GM13976 (cell line): ENCODE results near the gene SLC38A10.
A peak's percentile ranks its signal among the peaks of the same experiment; 100 is the strongest.
"Not testable (repeated sequence)": the region's sequence is repeated elsewhere in the genome, so short reads cannot be mapped to it uniquely, and the experiment has no call there.

Source experiments
- DNase-seq: peaks from one replicate; pipeline ENCODE4 v3.0.0; 2012; ENCODE audit warnings: low spot score
- in situ Hi-C: fragments of 300-500 bp; cut with MboI; formaldehyde crosslinking; loops from one replicate; pipeline ENCODE4 v1.12.0; 2022; ENCODE audit warnings: low sequenced_read_pairs, mixed read lengths, inconsistent platforms; ENCODE audit not compliant: unreplicated experiment
- TF ChIP-seq, protein P1 (sequence below): IDR thresholded peaks from 2 replicates; pipeline ENCODE4 v1.5.1; 2012; ENCODE audit warnings: borderline replicate concordance, mild to moderate bottlenecking; ENCODE audit not compliant: insufficient read depth; ENCODE audit errors: extremely low read depth, missing control alignments, control extremely low read depth

The SLC38A10 gene

GRCh38 chr17:81311946-81312345, 16.8 kb upstream of the SLC38A10 start:
- TF ChIP-seq, protein P1, sequence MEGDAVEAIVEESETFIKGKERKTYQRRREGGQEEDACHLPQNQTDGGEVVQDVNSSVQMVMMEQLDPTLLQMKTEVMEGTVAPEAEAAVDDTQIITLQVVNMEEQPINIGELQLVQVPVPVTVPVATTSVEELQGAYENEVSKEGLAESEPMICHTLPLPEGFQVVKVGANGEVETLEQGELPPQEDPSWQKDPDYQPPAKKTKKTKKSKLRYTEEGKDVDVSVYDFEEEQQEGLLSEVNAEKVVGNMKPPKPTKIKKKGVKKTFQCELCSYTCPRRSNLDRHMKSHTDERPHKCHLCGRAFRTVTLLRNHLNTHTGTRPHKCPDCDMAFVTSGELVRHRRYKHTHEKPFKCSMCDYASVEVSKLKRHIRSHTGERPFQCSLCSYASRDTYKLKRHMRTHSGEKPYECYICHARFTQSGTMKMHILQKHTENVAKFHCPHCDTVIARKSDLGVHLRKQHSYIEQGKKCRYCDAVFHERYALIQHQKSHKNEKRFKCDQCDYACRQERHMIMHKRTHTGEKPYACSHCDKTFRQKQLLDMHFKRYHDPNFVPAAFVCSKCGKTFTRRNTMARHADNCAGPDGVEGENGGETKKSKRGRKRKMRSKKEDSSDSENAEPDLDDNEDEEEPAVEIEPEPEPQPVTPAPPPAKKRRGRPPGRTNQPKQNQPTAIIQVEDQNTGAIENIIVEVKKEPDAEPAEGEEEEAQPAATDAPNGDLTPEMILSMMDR = no peak
- DNase-seq = no peak
- in situ Hi-C loops = no loop called here

DNA sequence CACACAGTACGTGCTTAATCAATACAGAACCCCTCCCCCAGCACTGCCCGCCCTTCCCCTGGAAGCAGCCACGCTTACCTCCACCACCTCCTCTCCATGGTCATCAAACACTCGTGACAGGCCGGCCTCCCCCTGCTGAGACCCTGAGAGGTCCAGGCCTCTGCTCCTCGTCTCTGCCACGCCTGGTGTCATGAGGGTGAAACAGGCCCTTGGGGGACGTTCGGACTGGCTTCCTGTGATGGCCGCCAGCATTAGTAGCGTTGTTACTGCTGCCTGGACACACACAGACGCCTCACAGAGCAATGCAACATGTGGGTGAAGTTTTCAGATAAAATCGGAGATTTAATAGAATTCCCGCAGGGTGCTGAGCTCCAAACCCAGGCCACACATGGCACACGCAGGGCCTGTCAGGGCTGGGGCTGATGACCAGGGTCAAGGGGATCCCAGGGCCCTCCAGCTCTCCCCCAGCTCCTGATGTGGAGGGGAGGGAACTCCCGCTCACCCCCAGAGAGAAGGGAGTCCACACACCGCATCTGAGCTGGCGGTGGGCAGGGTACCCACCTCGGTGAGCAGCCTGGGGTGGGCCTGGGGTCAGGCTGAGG, 15.9 kb upstream of the SLC38A10 start:
- TF ChIP-seq, protein P1 = no peak
- DNase-seq = no peak
- in situ Hi-C loops = no loop called here

GRCh38 chr17:81309859-81310839, 15.0 kb upstream of the SLC38A10 start:
- in situ Hi-C loops = no loop called here
- no peak for DNase-seq
- TF ChIP-seq, protein P1 = no peak

DNA sequence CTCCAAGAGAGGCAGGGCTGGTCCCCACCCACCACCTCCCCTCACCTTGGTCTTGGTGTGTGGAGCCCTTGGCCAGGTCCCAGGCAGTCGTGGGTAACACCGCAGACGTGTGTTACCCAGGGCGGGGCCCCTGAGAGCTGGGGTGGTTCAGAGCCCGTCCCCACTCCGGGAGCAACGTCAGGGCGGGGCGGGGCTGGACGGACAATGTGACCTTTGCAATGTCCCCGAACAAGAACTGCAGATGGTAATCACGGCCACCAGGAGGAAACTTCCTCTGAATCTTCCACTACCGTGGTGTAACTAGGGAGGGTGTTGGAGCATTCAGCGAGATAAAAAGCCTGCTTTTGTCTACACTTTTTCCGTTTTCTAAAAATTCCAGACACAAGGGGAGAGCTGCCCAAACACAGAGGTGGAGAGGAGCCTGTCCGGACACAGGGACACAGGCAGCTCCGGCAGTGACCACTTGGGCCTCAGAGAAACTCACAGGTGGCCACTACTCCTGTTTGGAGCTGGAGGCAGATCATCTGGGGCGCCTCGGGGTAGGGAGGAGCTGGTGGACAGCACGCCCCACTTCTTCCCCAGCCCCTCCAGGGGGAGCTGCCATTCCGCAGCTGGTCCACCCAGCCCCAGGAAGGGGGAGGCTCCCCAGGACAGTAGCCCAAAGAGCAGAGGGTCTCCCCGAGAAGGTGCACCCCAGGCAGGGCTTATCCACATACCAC, 14.2 kb upstream of the SLC38A10 start:
- peak; percentile 76 for DNase-seq
- TF ChIP-seq, protein P1 = no peak
- in situ Hi-C loops = no loop called here

DNA sequence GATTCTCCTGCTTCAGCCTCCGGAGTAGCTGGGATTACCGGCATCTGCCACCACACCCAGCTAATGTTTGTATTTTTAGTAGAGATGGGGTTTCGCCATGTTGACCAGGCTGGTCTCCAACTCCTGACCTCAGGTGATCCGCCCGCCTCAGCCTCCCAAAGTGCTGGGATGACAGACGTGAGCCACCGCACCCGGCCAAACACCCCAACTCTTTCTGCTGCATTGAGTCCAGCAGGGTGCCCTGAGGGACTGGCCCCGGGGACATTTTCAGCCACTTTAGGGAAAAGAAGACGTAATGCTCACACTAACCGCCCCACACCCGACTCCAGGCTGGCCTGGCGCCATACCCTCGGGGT, 13.7 kb upstream of the SLC38A10 start:
- in situ Hi-C loops = not testable (repeated sequence)

DNA sequence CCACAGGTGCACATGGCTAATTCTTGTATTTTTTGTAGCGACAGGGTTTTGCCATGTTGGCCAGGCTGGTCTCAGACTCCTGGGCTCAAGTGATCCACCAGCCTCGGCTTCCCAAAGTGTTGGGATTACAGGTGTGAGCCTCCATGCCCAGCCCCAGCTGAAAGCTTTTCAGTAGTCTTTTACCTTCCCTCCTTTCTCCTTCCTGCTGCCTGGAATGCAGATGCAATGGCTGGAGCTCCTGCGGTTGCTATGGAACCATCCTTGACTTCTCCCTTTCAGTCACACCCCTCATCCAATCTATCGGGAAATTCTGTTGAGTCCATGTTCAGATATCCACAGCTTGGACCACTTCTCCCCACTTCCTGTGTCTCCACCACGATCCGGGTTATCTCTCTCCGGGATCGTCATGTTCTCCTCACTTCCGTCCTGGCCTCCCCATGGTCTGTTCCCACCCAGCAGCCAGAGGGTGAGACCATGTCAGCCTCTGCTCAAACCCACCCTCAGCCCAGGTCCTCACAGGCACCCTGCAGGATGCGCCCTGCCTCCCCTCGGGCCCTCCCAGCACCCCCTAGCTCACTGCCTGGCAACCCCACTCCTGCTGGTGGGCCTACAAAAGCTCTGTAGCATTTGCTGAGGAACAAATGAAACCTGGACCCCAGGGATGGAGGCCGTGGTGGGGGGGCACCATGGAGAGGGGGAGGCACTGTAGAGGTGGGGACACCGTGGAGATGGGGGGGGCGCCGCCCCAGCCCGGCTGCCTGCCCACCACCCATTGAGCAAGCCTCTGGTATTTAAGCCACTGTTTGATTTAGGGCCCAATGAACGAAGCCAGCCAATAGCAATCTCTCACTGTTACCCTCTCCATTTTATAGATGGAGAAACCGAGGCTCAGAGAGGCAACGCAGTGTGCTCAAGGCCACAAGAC, 12.8 kb upstream of the SLC38A10 start:
- TF ChIP-seq, protein P1 = no peak
- in situ Hi-C loops = no loop called here
- no peak for DNase-seq

More for the DNA sequence above, 13.7 kb upstream of the SLC38A10 start:
- DNase-seq = not testable (repeated sequence)
